ENCODE results near the gene NFATC2.

NFATC2 gene

GRCh38 chr20:51512645-51513044 is 29.9 kb downstream of the NFATC2 start:
- H3K9ac ChIP-seq (ENCODE audit: low read depth, low read length): no peak overlapping the region
- no peaks in the 10 kb centered on the region for H3K36me3 ChIP-seq (ENCODE audit: insufficient read depth, low read length)

GRCh38 chr20:51511861-51512619 is 30.5 kb downstream of the NFATC2 start:
- 94% methylated on average over 10 of the region's 10 CpGs for WGBS
- Histone ChIP-seq H3K4me1 (ENCODE audit: insufficient read depth, low read length) (no peaks in the 10 kb centered on the region), H3K27me3 (ENCODE audit: insufficient read depth, low read length) (no peaks in the 10 kb centered on the region), H3K36me3 (ENCODE audit: insufficient read depth, low read length) (no peaks in the 10 kb centered on the region), H3K4me3 (ENCODE audit: low read length) (no peak overlapping the region), H3K27ac (ENCODE audit: low read depth, low read length) (no peak overlapping the region), H3K9me3 (ENCODE audit: insufficient read depth, low read depth, low read length) (no peaks in the 10 kb centered on the region), H3K9ac (ENCODE audit: low read depth, low read length) (no peak overlapping the region)

More at GRCh38 chr20:51512645-51513044, 29.9 kb downstream of the NFATC2 start:
- Histone ChIP-seq H3K27ac (ENCODE audit: low read depth, low read length) (no peak overlapping the region), H3K9me3 (ENCODE audit: insufficient read depth, low read depth, low read length) (no peaks in the 10 kb centered on the region), H3K27me3 (ENCODE audit: insufficient read depth, low read length) (no peaks in the 10 kb centered on the region), H3K4me3 (ENCODE audit: low read length) (no peak overlapping the region), H3K4me1 (ENCODE audit: insufficient read depth, low read length) (no peaks in the 10 kb centered on the region)
- WGBS: 97% methylated on average over 2 of the region's 2 CpGs

- Histone ChIP-seq H3K9ac (ENCODE audit: low read depth, low read length) (no peak overlapping the region), H3K27me3 (ENCODE audit: insufficient read depth, low read length) (no peaks in the 10 kb centered on the region), H3K9me3 (ENCODE audit: insufficient read depth, low read depth, low read length) (no peaks in the 10 kb centered on the region), H3K27ac (ENCODE audit: low read depth, low read length) (no peak overlapping the region), H3K4me3 (ENCODE audit: low read length) (no peak overlapping the region), H3K4me1 (ENCODE audit: insufficient read depth, low read length) (no peaks in the 10 kb centered on the region), H3K36me3 (ENCODE audit: insufficient read depth, low read length) (no peaks in the 10 kb centered on the region)
- 91% methylated on average over 6 of the region's 6 CpGs for WGBS
Observed at GRCh38 chr20:51510936-51511605, 31.4 kb downstream of the NFATC2 start.

- Histone ChIP-seq H3K27me3 (ENCODE audit: insufficient read depth, low read length) (no peaks in the 10 kb centered on the region), H3K9ac (ENCODE audit: low read depth, low read length) (no peak overlapping the region), H3K27ac (ENCODE audit: low read depth, low read length) (no peak overlapping the region), H3K4me3 (ENCODE audit: low read length) (no peak overlapping the region), H3K4me1 (ENCODE audit: insufficient read depth, low read length) (no peaks in the 10 kb centered on the region), H3K36me3 (ENCODE audit: insufficient read depth, low read length) (no peaks in the 10 kb centered on the region), H3K9me3 (ENCODE audit: insufficient read depth, low read depth, low read length) (no peaks in the 10 kb centered on the region)
- 94% methylated on average over 6 of the region's 6 CpGs for WGBS
Observed at GRCh38 chr20:51510169-51510568, 32.4 kb downstream of the NFATC2 start.

GRCh38 chr20:51509208-51509607 is 33.3 kb downstream of the NFATC2 start:
- Histone ChIP-seq H3K27me3 (ENCODE audit: insufficient read depth, low read length) (no peaks in the 10 kb centered on the region), H3K9me3 (ENCODE audit: insufficient read depth, low read depth, low read length) (no peaks in the 10 kb centered on the region), H3K9ac (ENCODE audit: low read depth, low read length) (no peak overlapping the region), H3K27ac (ENCODE audit: low read depth, low read length) (no peak overlapping the region), H3K4me3 (ENCODE audit: low read length) (no peak overlapping the region), H3K36me3 (ENCODE audit: insufficient read depth, low read length) (no peaks in the 10 kb centered on the region), H3K4me1 (ENCODE audit: insufficient read depth, low read length) (no peaks in the 10 kb centered on the region)
- WGBS: 90% methylated on average over 1 of the region's 1 CpG

- Histone ChIP-seq H3K9me3 (ENCODE audit: insufficient read depth, low read depth, low read length) (no peaks in the 10 kb centered on the region), H3K4me3 (ENCODE audit: low read length) (no peak overlapping the region), H3K9ac (ENCODE audit: low read depth, low read length) (no peak overlapping the region), H3K27ac (ENCODE audit: low read depth, low read length) (no peak overlapping the region), H3K27me3 (ENCODE audit: insufficient read depth, low read length) (no peaks in the 10 kb centered on the region), H3K36me3 (ENCODE audit: insufficient read depth, low read length) (no peaks in the 10 kb centered on the region), H3K4me1 (ENCODE audit: insufficient read depth, low read length) (no peaks in the 10 kb centered on the region)
- 90% methylated on average over 7 of the region's 7 CpGs for WGBS
Observed at GRCh38 chr20:51508780-51509179, 33.7 kb downstream of the NFATC2 start.

GRCh38 chr20:51508158-51508557 is 34.4 kb downstream of the NFATC2 start:
- Histone ChIP-seq H3K27ac (ENCODE audit: low read depth, low read length) (no peak overlapping the region), H3K4me1 (ENCODE audit: insufficient read depth, low read length) (no peaks in the 10 kb centered on the region), H3K27me3 (ENCODE audit: insufficient read depth, low read length) (no peaks in the 10 kb centered on the region), H3K4me3 (ENCODE audit: low read length) (no peak overlapping the region), H3K9ac (ENCODE audit: low read depth, low read length) (no peak overlapping the region), H3K9me3 (ENCODE audit: insufficient read depth, low read depth, low read length) (no peaks in the 10 kb centered on the region), H3K36me3 (ENCODE audit: insufficient read depth, low read length) (no peaks in the 10 kb centered on the region)
- 94% methylated on average over 17 of the region's 17 CpGs for WGBS

GRCh38 chr20:51507216-51508036 is 35.1 kb downstream of the NFATC2 start:
- 90% methylated on average over 19 of the region's 19 CpGs for WGBS
- Histone ChIP-seq H3K9me3 (ENCODE audit: insufficient read depth, low read depth, low read length) (no peaks in the 10 kb centered on the region), H3K9ac (ENCODE audit: low read depth, low read length) (no peak overlapping the region), H3K4me1 (ENCODE audit: insufficient read depth, low read length) (no peaks in the 10 kb centered on the region), H3K36me3 (ENCODE audit: insufficient read depth, low read length) (no peaks in the 10 kb centered on the region), H3K27me3 (ENCODE audit: insufficient read depth, low read length) (no peaks in the 10 kb centered on the region), H3K4me3 (ENCODE audit: low read length) (no peak overlapping the region), H3K27ac (ENCODE audit: low read depth, low read length) (no peak overlapping the region)

- no peak overlapping the region for H3K9ac ChIP-seq (ENCODE audit: low read depth, low read length)
- no peaks in the 10 kb centered on the region for H3K4me1 ChIP-seq (ENCODE audit: insufficient read depth, low read length)
- H3K27me3 ChIP-seq (ENCODE audit: insufficient read depth, low read length): no peaks in the 10 kb centered on the region
- 92% methylated on average over 18 of the region's 18 CpGs for WGBS
- no peak overlapping the region for H3K27ac ChIP-seq (ENCODE audit: low read depth, low read length)
- no peaks in the 10 kb centered on the region for H3K36me3 ChIP-seq (ENCODE audit: insufficient read depth, low read length)
- H3K9me3 ChIP-seq (ENCODE audit: insufficient read depth, low read depth, low read length): no peaks in the 10 kb centered on the region
- H3K4me3 ChIP-seq (ENCODE audit: low read length): no peak overlapping the region
Observed at GRCh38 chr20:51506527-51507215, 35.8 kb downstream of the NFATC2 start.

GRCh38 chr20:51505566-51505965 is 37.0 kb downstream of the NFATC2 start:
- Histone ChIP-seq H3K4me1 (ENCODE audit: insufficient read depth, low read length) (0 out of 2 replicates have a peak, but pooled peaks cover 3% of the 10 kb centered on the region), H3K27ac (ENCODE audit: low read depth, low read length) (no peak overlapping the region), H3K4me3 (ENCODE audit: low read length) (no peak overlapping the region), H3K36me3 (ENCODE audit: insufficient read depth, low read length) (no peaks in the 10 kb centered on the region), H3K27me3 (ENCODE audit: insufficient read depth, low read length) (no peaks in the 10 kb centered on the region), H3K9me3 (ENCODE audit: insufficient read depth, low read depth, low read length) (no peaks in the 10 kb centered on the region), H3K9ac (ENCODE audit: low read depth, low read length) (no peak overlapping the region)
- 97% methylated on average over 12 of the region's 12 CpGs for WGBS
